GM23338 (cell line): ENCODE data around the gene MTREX. TPM values are rescaled to one million over a fixed set of nuclear protein-coding genes. Genes with fewer than 3 reads are reported as not detected.

Experiments used
- ATAC-seq: fragments of 200-7000 bp; cut with Tn5 transposase; 3 replicates; pipeline ENCODE4 v1.9.1; 2020
- DNase-seq: peaks from one replicate; pipeline ENCODE4 v3.0.0-alpha.2; 2015; ENCODE audit warnings: low spot score
- H2AFZ ChIP-seq: fragments of 200-600 bp; sonication (generic); 2 replicates; pipeline ENCODE4 v1.8.0; 2016; ENCODE audit warnings: antibody characterized with exemption, mild to moderate bottlenecking, moderate library complexity
- H3F3A ChIP-seq: fragments of 200-600 bp; sonication (generic); replicated peaks from 2 replicates; pipeline ENCODE4 v1.8.0; 2017; ENCODE audit warnings: antibody characterized with exemption, mixed run types, low read depth
- H3K27ac ChIP-seq: fragments of 200-600 bp; sonication (generic); 2 replicates; pipeline ENCODE4 v1.6.1; 2016; ENCODE audit warnings: low read depth
- H3K27me3 ChIP-seq: fragments of 200-600 bp; sonication (generic); 2 replicates; pipeline ENCODE4 v1.8.0; 2016; ENCODE audit warnings: mild to moderate bottlenecking, mixed run types, moderate library complexity; ENCODE audit not compliant: insufficient read depth
- H3K36me3 ChIP-seq: fragments of 200-600 bp; sonication (generic); 2 replicates; pipeline ENCODE4 v1.8.0; 2016; ENCODE audit warnings: mild to moderate bottlenecking; ENCODE audit not compliant: insufficient read depth
- H3K4me1 ChIP-seq: fragments of 200-600 bp; sonication (generic); 2 replicates; pipeline ENCODE4 v1.8.0; 2016; ENCODE audit warnings: mild to moderate bottlenecking, moderate library complexity; ENCODE audit not compliant: insufficient read depth
- H3K4me2 ChIP-seq: fragments of 200-600 bp; sonication (generic); 2 replicates; pipeline ENCODE4 v1.7.1; 2017; ENCODE audit warnings: mixed run types
- H3K4me3 ChIP-seq: fragments of 200-600 bp; sonication (generic); 2 replicates; pipeline ENCODE4 v1.6.1; 2016; ENCODE audit warnings: mixed run types
- H3K79me2 ChIP-seq: fragments of 200-600 bp; sonication (generic); replicated peaks from 2 replicates; pipeline ENCODE4 v1.8.0; 2017; ENCODE audit warnings: mild to moderate bottlenecking; ENCODE audit not compliant: insufficient read depth
- H3K9me2 ChIP-seq: fragments of 200-600 bp; sonication (generic); 2 replicates; pipeline ENCODE4 v1.8.0; 2017; ENCODE audit not compliant: insufficient read depth
- H4K20me1 ChIP-seq: fragments of 200-600 bp; sonication (generic); replicated peaks from 2 replicates; pipeline ENCODE4 v1.8.0; 2017; ENCODE audit warnings: mild to moderate bottlenecking; ENCODE audit not compliant: insufficient read depth
- H3K27ac Mint-ChIP-seq: 2 replicates; pipeline ENCODE4 v1.8.0; 2020; ENCODE audit warnings: inconsistent platforms, mild to moderate bottlenecking, moderate library complexity, mixed read lengths
- H3K27me3 Mint-ChIP-seq: 3 replicates; pipeline ENCODE4 v1.8.0; 2022; ENCODE audit warnings: low read depth, mild to moderate bottlenecking, moderate library complexity, mixed read lengths, inconsistent platforms; ENCODE audit not compliant: insufficient read depth, poor library complexity
- H3K36me3 Mint-ChIP-seq: 3 replicates; pipeline ENCODE4 v1.8.0; 2021; ENCODE audit warnings: low read depth, mild to moderate bottlenecking, inconsistent platforms, moderate library complexity, mixed read lengths
- H3K4me1 Mint-ChIP-seq: 3 replicates; pipeline ENCODE4 v1.8.0; 2020; ENCODE audit warnings: mild to moderate bottlenecking, inconsistent platforms, mixed read lengths
- H3K4me3 Mint-ChIP-seq: 3 replicates; pipeline ENCODE4 v1.8.0; 2021; ENCODE audit warnings: moderate library complexity, mild to moderate bottlenecking, inconsistent platforms, mixed read lengths
- H3K9me3 Mint-ChIP-seq: 3 replicates; pipeline ENCODE4 v1.8.0; 2020; ENCODE audit warnings: moderate library complexity, mild to moderate bottlenecking, inconsistent platforms, mixed read lengths
- CREB1 ChIP-seq: fragments of 250-450 bp; sonication (Bioruptor Pico); IDR thresholded peaks from 2 replicates; pipeline ENCODE4 v1.5.0; 2020; ENCODE audit warnings: low read depth, mild to moderate bottlenecking, moderate library complexity
- CTCF ChIP-seq, 2 experiments: fragments of 200-600 bp in 1 of 2; sonication (generic) in 1 of 2; conservative IDR thresholded peaks; 2 replicates each; pipeline versions ENCODE4 v1.5.1 to v1.6.1; 2016 to 2017; ENCODE audit warnings: antibody characterized with exemption in 2 of 2, low read depth in 2 of 2, mild to moderate bottlenecking in 2 of 2, moderate library complexity in 1 of 2
- ETS1 ChIP-seq: IDR thresholded peaks from 2 replicates; pipeline ENCODE4 v1.6.1; 2016; ENCODE audit warnings: antibody characterized with exemption
- EZH2 ChIP-seq: fragments of 200-600 bp; sonication (generic); IDR thresholded peaks from one replicate; pipeline ENCODE4 v1.8.0; 2017; ENCODE audit warnings: antibody characterized with exemption, mild to moderate bottlenecking, low read depth; ENCODE audit not compliant: unreplicated experiment
- EZH2phosphoT487 ChIP-seq: fragments of 200-600 bp; sonication (generic); IDR thresholded peaks from one replicate; pipeline ENCODE4 v1.8.1; 2018; ENCODE audit warnings: antibody characterized with exemption; ENCODE audit not compliant: unreplicated experiment
- JUNB ChIP-seq: IDR thresholded peaks from one replicate; pipeline ENCODE4 v1.6.1; 2016; ENCODE audit warnings: antibody characterized with exemption; ENCODE audit not compliant: unreplicated experiment
- NANOG ChIP-seq: IDR thresholded peaks from 2 replicates; pipeline ENCODE4 v1.6.1; 2016; ENCODE audit warnings: antibody characterized with exemption, borderline replicate concordance
- POLR2AphosphoS5 ChIP-seq: IDR thresholded peaks from 2 replicates; pipeline ENCODE4 v1.6.1; 2016; ENCODE audit warnings: antibody characterized with exemption, low read depth
- STAT1 ChIP-seq: IDR thresholded peaks from one replicate; pipeline ENCODE4 v1.6.1; 2016; ENCODE audit warnings: antibody characterized with exemption; ENCODE audit not compliant: unreplicated experiment
- ZNF114 ChIP-seq: fragments of 250-450 bp; sonication (Bioruptor Pico); IDR thresholded peaks from 2 replicates; pipeline ENCODE4 v1.5.0; 2020; ENCODE audit warnings: mild to moderate bottlenecking, moderate library complexity
- ZNF331 ChIP-seq: fragments of 250-450 bp; sonication (Bioruptor Pico); IDR thresholded peaks from 2 replicates; pipeline ENCODE4 v1.5.0; 2020; ENCODE audit warnings: low read depth, mild to moderate bottlenecking, moderate library complexity
- polyA plus RNA-seq: library from polyadenylated mRNA; unstranded; fragments of >200 nt; fragmentation: Nextera tagmentation; extraction: Ambion mirVana; gene quantifications from 2 replicates; pipeline ENCODE4 v1.2.1, GENCODE V29; 2016
- total RNA-seq: library from RNA; depleted of rRNA; stranded (reverse); fragments of >200 nt; shearing (Covaris generic); gene quantifications from 2 replicates; pipeline ENCODE4 v1.2.3, GENCODE V29; 2014
- TF ChIP-seq, protein P1 (sequence below): IDR thresholded peaks from one replicate; pipeline ENCODE4 v1.6.1; 2018; ENCODE audit warnings: antibody characterized with exemption; ENCODE audit not compliant: unreplicated experiment

The MTREX gene
- total and polyA plus RNA-seq, 2 experiments from 2014 or later: 47.5 to 94.9 TPM

- DNase-seq: no peak
- peaks cover under 1% of the 10 kb centered on the region; the same call in 1 of the 2 replicates for H3K79me2 ChIP-seq
- peaks cover 39% of the 10 kb centered on the region for H3K36me3 Mint-ChIP-seq
- H3K27me3 Mint-ChIP-seq: no peaks in the 10 kb centered on the region
- no peaks in the 10 kb centered on the region for H3K4me1 ChIP-seq
- H3K27me3 ChIP-seq: no peaks in the 10 kb centered on the region
- no peaks in the 10 kb centered on the region for H3F3A ChIP-seq
- no peak overlapping the region for H3K4me3 Mint-ChIP-seq
- no peaks in the 10 kb centered on the region; the same call in 1 of the 2 replicates for H4K20me1 ChIP-seq
- no peak overlapping the region for H3K27ac Mint-ChIP-seq
- no peaks in the 10 kb centered on the region; the same call in 2 of the 3 replicates for H3K9me3 Mint-ChIP-seq
- no peaks in the 10 kb centered on the region for H3K4me1 Mint-ChIP-seq
- no peak overlapping the region for H3K4me2 ChIP-seq
- no peaks in the 10 kb centered on the region for H3K9me2 ChIP-seq
- peaks cover 25% of the 10 kb centered on the region; the same call in 1 of the 2 replicates for H3K36me3 ChIP-seq
- H2AFZ ChIP-seq: no peak overlapping the region
- no peak overlapping the region for H3K4me3 ChIP-seq
- no peak for ATAC-seq
- TF ChIP-seq ZNF331 (peak; percentile 65), EZH2 (no peak)
- no peak overlapping the region for H3K27ac ChIP-seq
Measured at GRCh38 chr5:55294935-55295334, 12.9 kb upstream of the MTREX start.

GRCh38 chr5:55300890-55301289 is 6.9 kb upstream of the MTREX start:
- H3K9me3 Mint-ChIP-seq: no peaks in the 10 kb centered on the region
- Histone ChIP-seq H3K79me2 (peaks cover 56% of the 10 kb centered on the region), H3K27ac (no peak overlapping the region), H3K36me3 (no peaks in the 10 kb centered on the region; the same call in 1 of the 2 replicates), H4K20me1 (no peaks in the 10 kb centered on the region; the same call in none of the 2 replicates), H3K4me1 (no peaks in the 10 kb centered on the region; the same call in 1 of the 2 replicates), H3K27me3 (no peaks in the 10 kb centered on the region), H2AFZ (no peak overlapping the region), H3F3A (no peaks in the 10 kb centered on the region), H3K4me3 (no peak overlapping the region), H3K4me2 (no peak overlapping the region), H3K9me2 (no peaks in the 10 kb centered on the region)
- no peaks in the 10 kb centered on the region for H3K27me3 Mint-ChIP-seq
- H3K27ac Mint-ChIP-seq: no peak overlapping the region
- H3K4me1 Mint-ChIP-seq: peaks cover 9% of the 10 kb centered on the region; the same call in 2 of the 3 replicates
- ATAC-seq (no peak), DNase-seq (no peak)
- peaks cover 25% of the 10 kb centered on the region for H3K36me3 Mint-ChIP-seq
- H3K4me3 Mint-ChIP-seq: no peak overlapping the region
- TF ChIP-seq CREB1 (CRISPR knock-in tag): no peak
- no peak for TF ChIP-seq CTCF (conservative IDR thresholded peaks at IDR 0.05; ENCODE audit: low read depth in 2 of 2)
- TF ChIP-seq NANOG: no peak
- no peak for TF ChIP-seq EZH2phosphoT487
- TF ChIP-seq ZNF114: no peak
- TF ChIP-seq ETS1: no peak
- no peak for TF ChIP-seq JUNB
- no peak for TF ChIP-seq ZNF331
- TF ChIP-seq, protein P1, sequence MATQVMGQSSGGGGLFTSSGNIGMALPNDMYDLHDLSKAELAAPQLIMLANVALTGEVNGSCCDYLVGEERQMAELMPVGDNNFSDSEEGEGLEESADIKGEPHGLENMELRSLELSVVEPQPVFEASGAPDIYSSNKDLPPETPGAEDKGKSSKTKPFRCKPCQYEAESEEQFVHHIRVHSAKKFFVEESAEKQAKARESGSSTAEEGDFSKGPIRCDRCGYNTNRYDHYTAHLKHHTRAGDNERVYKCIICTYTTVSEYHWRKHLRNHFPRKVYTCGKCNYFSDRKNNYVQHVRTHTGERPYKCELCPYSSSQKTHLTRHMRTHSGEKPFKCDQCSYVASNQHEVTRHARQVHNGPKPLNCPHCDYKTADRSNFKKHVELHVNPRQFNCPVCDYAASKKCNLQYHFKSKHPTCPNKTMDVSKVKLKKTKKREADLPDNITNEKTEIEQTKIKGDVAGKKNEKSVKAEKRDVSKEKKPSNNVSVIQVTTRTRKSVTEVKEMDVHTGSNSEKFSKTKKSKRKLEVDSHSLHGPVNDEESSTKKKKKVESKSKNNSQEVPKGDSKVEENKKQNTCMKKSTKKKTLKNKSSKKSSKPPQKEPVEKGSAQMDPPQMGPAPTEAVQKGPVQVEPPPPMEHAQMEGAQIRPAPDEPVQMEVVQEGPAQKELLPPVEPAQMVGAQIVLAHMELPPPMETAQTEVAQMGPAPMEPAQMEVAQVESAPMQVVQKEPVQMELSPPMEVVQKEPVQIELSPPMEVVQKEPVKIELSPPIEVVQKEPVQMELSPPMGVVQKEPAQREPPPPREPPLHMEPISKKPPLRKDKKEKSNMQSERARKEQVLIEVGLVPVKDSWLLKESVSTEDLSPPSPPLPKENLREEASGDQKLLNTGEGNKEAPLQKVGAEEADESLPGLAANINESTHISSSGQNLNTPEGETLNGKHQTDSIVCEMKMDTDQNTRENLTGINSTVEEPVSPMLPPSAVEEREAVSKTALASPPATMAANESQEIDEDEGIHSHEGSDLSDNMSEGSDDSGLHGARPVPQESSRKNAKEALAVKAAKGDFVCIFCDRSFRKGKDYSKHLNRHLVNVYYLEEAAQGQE: no peak
- TF ChIP-seq STAT1: no peak
- TF ChIP-seq EZH2: no peak
- TF ChIP-seq POLR2AphosphoS5: no peak
